Gastroesophageal sphincter (tissue), 3 donors: ENCODE results near the gene CALB2.

Source experiments
- EP300 ChIP-seq: sonication (generic); formaldehyde crosslinking; IDR thresholded peaks from one replicate; pipeline ENCODE4 v1.6.1; 2017; ENCODE audit warnings: antibody characterized with exemption, mild to moderate bottlenecking
- POLR2A ChIP-seq, 2 donors: fragments of 450-650 bp; IDR thresholded peaks; one replicate each; pipeline ENCODE4 v1.6.1; 2017; ENCODE audit warnings: antibody characterized with exemption in 2 of 2, mild to moderate bottlenecking in 2 of 2, moderate library complexity in 1 of 2
- POLR2AphosphoS5 ChIP-seq: sonication (generic); formaldehyde crosslinking; IDR thresholded peaks from one replicate; pipeline ENCODE4 v1.6.1; 2017; ENCODE audit warnings: antibody characterized with exemption
- TF ChIP-seq, protein P1 (sequence below), 4 experiments: fragments of 200-600 bp in 2 of 4; fragments of 450-650 bp in 2 of 4; sonication (generic) in 1 of 4; IDR thresholded peaks; one replicate each; pipeline ENCODE4 v1.5.1; 2017 to 2019; ENCODE audit warnings: antibody characterized with exemption in 4 of 4, mild to moderate bottlenecking in 2 of 4, moderate library complexity in 2 of 4

GRCh38 chr16:71369494-71369893 lies 11.0 kb downstream of the CALB2 start:
- TF ChIP-seq, protein P1, sequence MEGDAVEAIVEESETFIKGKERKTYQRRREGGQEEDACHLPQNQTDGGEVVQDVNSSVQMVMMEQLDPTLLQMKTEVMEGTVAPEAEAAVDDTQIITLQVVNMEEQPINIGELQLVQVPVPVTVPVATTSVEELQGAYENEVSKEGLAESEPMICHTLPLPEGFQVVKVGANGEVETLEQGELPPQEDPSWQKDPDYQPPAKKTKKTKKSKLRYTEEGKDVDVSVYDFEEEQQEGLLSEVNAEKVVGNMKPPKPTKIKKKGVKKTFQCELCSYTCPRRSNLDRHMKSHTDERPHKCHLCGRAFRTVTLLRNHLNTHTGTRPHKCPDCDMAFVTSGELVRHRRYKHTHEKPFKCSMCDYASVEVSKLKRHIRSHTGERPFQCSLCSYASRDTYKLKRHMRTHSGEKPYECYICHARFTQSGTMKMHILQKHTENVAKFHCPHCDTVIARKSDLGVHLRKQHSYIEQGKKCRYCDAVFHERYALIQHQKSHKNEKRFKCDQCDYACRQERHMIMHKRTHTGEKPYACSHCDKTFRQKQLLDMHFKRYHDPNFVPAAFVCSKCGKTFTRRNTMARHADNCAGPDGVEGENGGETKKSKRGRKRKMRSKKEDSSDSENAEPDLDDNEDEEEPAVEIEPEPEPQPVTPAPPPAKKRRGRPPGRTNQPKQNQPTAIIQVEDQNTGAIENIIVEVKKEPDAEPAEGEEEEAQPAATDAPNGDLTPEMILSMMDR (IDR thresholded peaks at IDR 0.05), result no peak
- TF ChIP-seq POLR2A (IDR thresholded peaks at IDR 0.05) (no peak), POLR2AphosphoS5 (no peak), EP300 (no peak)
